ENCODE data around the gene SLC9A9. TPM values are rescaled to one million over a fixed set of nuclear protein-coding genes. Genes with fewer than 3 reads are reported as not detected.

SLC9A9 gene
- total RNA-seq, 1 donor from 2014 or later, result 7.2 TPM

- ATAC-seq (ENCODE audit: poor library complexity) (no peak), DNase-seq (no peak)
- intact Hi-C loops (cut with DNase I), result no loop called here
Measured at GRCh38 chr3:143429628-143430514, 418.4 kb downstream of the SLC9A9 start.

- no peak for ATAC-seq (ENCODE audit: poor library complexity)
- no peak for DNase-seq
- intact Hi-C loops (cut with DNase I), result no loop called here
Measured at GRCh38 chr3:143428294-143428693, 420.0 kb downstream of the SLC9A9 start.

- ATAC-seq (ENCODE audit: poor library complexity) (no peak), DNase-seq (no peak)
- intact Hi-C loops (cut with DNase I), result no loop called here
Measured at GRCh38 chr3:143427631-143428030, 420.6 kb downstream of the SLC9A9 start.

GRCh38 chr3:143424874-143425273 is 423.4 kb downstream of the SLC9A9 start:
- intact Hi-C loops (cut with DNase I), result no loop called here
- ATAC-seq (ENCODE audit: poor library complexity), result no peak
- DNase-seq, result no peak

- no peak for DNase-seq
- intact Hi-C loops (cut with DNase I), result no loop called here
- no peak for ATAC-seq (ENCODE audit: poor library complexity)
Measured at GRCh38 chr3:143421556-143421955, 426.7 kb downstream of the SLC9A9 start.

GRCh38 chr3:143419611-143420010 is 428.7 kb downstream of the SLC9A9 start:
- no peak for DNase-seq
- ATAC-seq (ENCODE audit: poor library complexity), result no peak
- intact Hi-C loops (cut with DNase I), result no loop called here

- intact Hi-C loops (cut with DNase I), result no loop called here
- DNase-seq (no peak), ATAC-seq (ENCODE audit: poor library complexity) (no peak)
Measured at GRCh38 chr3:143418391-143418790, 429.9 kb downstream of the SLC9A9 start.

- ATAC-seq (ENCODE audit: poor library complexity) (no peak), DNase-seq (no peak)
- intact Hi-C loops (cut with DNase I), result no loop called here
Measured at GRCh38 chr3:143416229-143416628, 432.0 kb downstream of the SLC9A9 start.

- intact Hi-C loops (cut with DNase I), result no loop called here
- no peak for DNase-seq
- ATAC-seq (ENCODE audit: poor library complexity), result no peak
Measured at GRCh38 chr3:143414571-143415253, 433.6 kb downstream of the SLC9A9 start.

- DNase-seq, result no peak
- ATAC-seq (ENCODE audit: poor library complexity), result no peak
- intact Hi-C loops (cut with DNase I), result no loop called here
Measured at GRCh38 chr3:143413372-143413771, 434.9 kb downstream of the SLC9A9 start.

GRCh38 chr3:143412084-143412483 is 436.2 kb downstream of the SLC9A9 start:
- intact Hi-C loops (cut with DNase I), result no loop called here
- ATAC-seq (ENCODE audit: poor library complexity) (no peak), DNase-seq (no peak)

- no peak for ATAC-seq (ENCODE audit: poor library complexity)
- DNase-seq, result no peak
- intact Hi-C loops (cut with DNase I), result no loop called here
Measured at GRCh38 chr3:143410259-143410658, 438.0 kb downstream of the SLC9A9 start.

- no peak for DNase-seq
- ATAC-seq (ENCODE audit: poor library complexity), result no peak
- intact Hi-C loops (cut with DNase I), result no loop called here
Measured at GRCh38 chr3:143408771-143409170, 439.5 kb downstream of the SLC9A9 start.

GRCh38 chr3:143402602-143403001 is 445.7 kb downstream of the SLC9A9 start:
- intact Hi-C loops (cut with DNase I), result no loop called here
- ATAC-seq (ENCODE audit: poor library complexity), result no peak
- DNase-seq, result no peak

GRCh38 chr3:143396790-143397189 is 451.5 kb downstream of the SLC9A9 start:
- intact Hi-C loops (cut with DNase I), result no loop called here
- no peak for ATAC-seq (ENCODE audit: poor library complexity)
- no peak for DNase-seq

- no peak for DNase-seq
- ATAC-seq (ENCODE audit: poor library complexity), result no peak
Measured at GRCh38 chr3:143389388-143389787, 458.9 kb downstream of the SLC9A9 start.

GRCh38 chr3:143387425-143387824 is 460.8 kb downstream of the SLC9A9 start:
- no peak for ATAC-seq (ENCODE audit: poor library complexity)
- intact Hi-C loops (cut with DNase I), result no loop called here
- DNase-seq, result no peak

More at GRCh38 chr3:143389388-143389787, 458.9 kb downstream of the SLC9A9 start:
- intact Hi-C loops (cut with DNase I), result no loop called here

- ATAC-seq (ENCODE audit: poor library complexity) (no peak), DNase-seq (no peak)
- intact Hi-C loops (cut with DNase I), result no loop called here
Measured at GRCh38 chr3:143384076-143384475, 464.2 kb downstream of the SLC9A9 start.

GRCh38 chr3:143383421-143383820 is 464.8 kb downstream of the SLC9A9 start:
- intact Hi-C loops (cut with DNase I), result no loop called here
- no peak for ATAC-seq (ENCODE audit: poor library complexity)
- DNase-seq, result no peak

GRCh38 chr3:143382816-143383215 is 465.5 kb downstream of the SLC9A9 start:
- ATAC-seq (ENCODE audit: poor library complexity) (no peak), DNase-seq (no peak)
- intact Hi-C loops (cut with DNase I), result no loop called here

Data from Right ventricle myocardium superior (tissue), 1 donor.